Measurements from ENCODE around the gene SDK1.

DNA sequence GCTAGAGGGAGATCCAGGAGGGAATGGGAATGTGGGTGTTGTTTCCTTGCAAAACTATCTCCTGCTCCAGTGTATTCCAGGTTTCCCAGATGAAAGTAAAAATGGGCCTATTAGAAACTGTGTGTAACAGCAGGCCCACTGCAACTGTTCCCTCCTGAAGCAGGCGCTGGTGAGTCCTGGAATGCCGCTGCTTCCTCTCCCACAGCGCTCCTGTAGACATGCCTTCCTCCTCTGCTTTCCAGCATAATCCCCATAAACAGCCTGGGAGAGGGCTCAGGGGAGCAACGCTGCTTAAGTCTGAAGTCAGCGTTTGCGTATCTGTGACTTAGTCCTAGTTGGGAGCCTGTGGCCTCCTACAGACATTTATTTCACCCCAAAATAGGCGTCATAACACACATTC, 830.0 kb downstream of the SDK1 start:
- TF ChIP-seq POLR2AphosphoS5 (IDR thresholded peaks at IDR 0.05; ENCODE audit: insufficient read depth in 1 of 2, low read depth in 1 of 2): no peak
- TF ChIP-seq CTCF (IDR thresholded peaks at IDR 0.05): no peak
- TF ChIP-seq POLR2A (IDR thresholded peaks at IDR 0.05): no peak

Measured in vagina (tissue), 2 donors.